H1 (cell line): ENCODE data around the gene STK32C. TPM values are rescaled to one million over a fixed set of nuclear protein-coding genes. Genes with fewer than 3 reads are reported as not detected.

Experiments used
- CTCF ChIA-PET: fragments of 300-600 bp; sonication (Branson Sonifier 250); formaldehyde crosslinking; loops from one replicate; lab custom pipeline; 2021; ENCODE audit not compliant: partially characterized antibody; lab: Charles Lee
- POLR2A ChIA-PET: fragments of 300-600 bp; sonication (Branson Sonifier 250); formaldehyde crosslinking; loops from one replicate; lab custom pipeline; 2021; ENCODE audit warnings: inconsistent platforms; ENCODE audit not compliant: partially characterized antibody; lab: Charles Lee
- DNase-seq, 2 experiments: peaks; one replicate each; pipeline versions ENCODE4 v3.0.0 to v3.0.0-alpha.2; 2010 to 2022; ENCODE audit warnings: low spot score in 2 of 2, low read depth in 1 of 2, mixed read lengths in 1 of 2
- FAIRE-seq: peaks from 2 replicates; lab custom pipeline; 2011; peaks lifted over from hg19 to GRCh38; lab: Jason Lieb, UNC
- H2AFZ ChIP-seq: 2 replicates; pipeline ENCODE4 v1.8.1; 2012; ENCODE audit warnings: low read length, inconsistent platforms
- H2AK5ac ChIP-seq: 2 replicates; pipeline ENCODE4 v1.6.1; 2013; ENCODE audit warnings: low read depth, low read length
- H2BK120ac ChIP-seq: replicated peaks from 2 replicates; pipeline ENCODE3; 2013; ENCODE audit warnings: low read depth, low read length, inconsistent platforms
- H2BK12ac ChIP-seq: 2 replicates; pipeline ENCODE4 v1.6.1; 2013; ENCODE audit warnings: low read depth, low read length
- H2BK15ac ChIP-seq: 2 replicates; pipeline ENCODE4 v1.6.1; 2013; ENCODE audit warnings: low read length
- H2BK20ac ChIP-seq: 2 replicates; pipeline ENCODE4 v1.6.1; 2013; ENCODE audit warnings: low read length
- H2BK5ac ChIP-seq: 2 replicates; pipeline ENCODE4 v1.6.1; 2013; ENCODE audit warnings: low read depth, low read length
- H3K14ac ChIP-seq: 2 replicates; pipeline ENCODE4 v1.6.1; 2013; ENCODE audit warnings: inconsistent platforms; ENCODE audit not compliant: insufficient read length
- H3K18ac ChIP-seq: 2 replicates; pipeline ENCODE4 v1.6.1; 2013; ENCODE audit warnings: low read length; ENCODE audit errors: extremely low read depth
- H3K23ac ChIP-seq: 2 replicates; pipeline ENCODE4 v1.6.1; 2013; ENCODE audit warnings: inconsistent platforms; ENCODE audit not compliant: insufficient read length
- H3K23me2 ChIP-seq: 2 replicates; pipeline ENCODE4 v1.6.1; 2013; ENCODE audit warnings: low read depth, low read length
- H3K27ac ChIP-seq: 2 replicates; pipeline ENCODE4 v1.6.1; 2011; ENCODE audit warnings: low read depth, low read length, inconsistent platforms
- H3K27me3 ChIP-seq, 4 experiments: replicated peaks in 1 of 4; 1 replicate in 1 of 4; 2 replicates in 3 of 4; pipeline versions ENCODE4 v1.6.1 to v1.8.1; 2011 to 2013; ENCODE audit warnings: low read length in 3 of 4, mild to moderate bottlenecking in 3 of 4, inconsistent platforms in 2 of 4, mixed read lengths in 2 of 4, moderate library complexity in 1 of 4; ENCODE audit not compliant: control insufficient read depth in 3 of 4, insufficient read depth in 3 of 4; ENCODE audit errors: extremely low read depth in 1 of 4
- H3K36me3 ChIP-seq, 4 experiments: 2 replicates each; pipeline versions ENCODE4 v1.6.1 to v1.8.1; 2011 to 2013; ENCODE audit warnings: mild to moderate bottlenecking in 4 of 4, low read length in 3 of 4, moderate library complexity in 2 of 4, control low read depth in 1 of 4, inconsistent platforms in 1 of 4; ENCODE audit not compliant: insufficient read depth in 4 of 4, control insufficient read depth in 2 of 4
- H3K4ac ChIP-seq: replicated peaks from 2 replicates; pipeline ENCODE3; 2013; ENCODE audit warnings: low read length, low read depth, mixed read lengths, inconsistent platforms; ENCODE audit not compliant: insufficient read length
- H3K4me1 ChIP-seq, 4 experiments: replicated peaks in 1 of 4; 1 replicate in 1 of 4; 2 replicates in 3 of 4; pipeline versions ENCODE4 v1.6.1 to v1.8.1; 2011 to 2013; ENCODE audit warnings: low read length in 3 of 4, inconsistent platforms in 2 of 4, mixed read lengths in 1 of 4; ENCODE audit not compliant: insufficient read depth in 4 of 4, control insufficient read depth in 3 of 4
- H3K4me2 ChIP-seq, 2 experiments: 2 replicates each; pipeline versions ENCODE4 v1.6.1 to v1.8.1; 2011 to 2013; ENCODE audit warnings: low read depth in 2 of 2, low read length in 2 of 2, control low read depth in 1 of 2, inconsistent platforms in 1 of 2, mild to moderate bottlenecking in 1 of 2; ENCODE audit not compliant: insufficient read depth in 1 of 2
- H3K4me3 ChIP-seq, 4 experiments: fragments of 200-600, 300-600 bp in 1 of 4; sonication (generic), shearing (Covaris generic), sonication (Bioruptor Twin) in 1 of 4; 2 replicates each; pipeline versions ENCODE4 v1.5.1 to v1.8.1; 2011 to 2016; ENCODE audit warnings: low read length in 4 of 4, low read depth in 3 of 4, control low read depth in 2 of 4, inconsistent platforms in 2 of 4, mild to moderate bottlenecking in 2 of 4, mixed read lengths in 1 of 4, moderate library complexity in 1 of 4; ENCODE audit not compliant: insufficient read depth in 2 of 4; ENCODE audit errors: extremely low read depth in 1 of 4
- H3K56ac ChIP-seq: replicated peaks from 2 replicates; pipeline ENCODE3; 2013; ENCODE audit warnings: low read depth, mild to moderate bottlenecking, mixed read lengths, low read length, inconsistent platforms; ENCODE audit not compliant: insufficient read length
- H3K79me1 ChIP-seq: 2 replicates; pipeline ENCODE4 v1.6.1; 2013; ENCODE audit warnings: low read depth, low read length, control low read depth
- H3K79me2 ChIP-seq, 2 experiments: 2 replicates each; pipeline versions ENCODE4 v1.6.1 to v1.8.1; 2012 to 2013; ENCODE audit warnings: low read length in 2 of 2, mild to moderate bottlenecking in 2 of 2, inconsistent platforms in 1 of 2; ENCODE audit not compliant: insufficient read depth in 2 of 2, control insufficient read depth in 1 of 2
- H3K9ac ChIP-seq, 4 experiments: replicated peaks in 1 of 4; 1 replicate in 1 of 4; 2 replicates in 3 of 4; pipeline versions ENCODE4 v1.6.1 to v1.8.1; 2011 to 2013; ENCODE audit warnings: low read depth in 3 of 4, low read length in 3 of 4, control low read depth in 2 of 4, mild to moderate bottlenecking in 2 of 4, moderate library complexity in 2 of 4, inconsistent platforms in 1 of 4; ENCODE audit errors: extremely low read depth in 1 of 4
- H3K9me3 ChIP-seq, 2 experiments: 2 replicates each; pipeline versions ENCODE4 v1.6.1 to v1.8.1; 2012 to 2013; ENCODE audit warnings: mild to moderate bottlenecking in 2 of 2, moderate library complexity in 2 of 2, control low read depth in 1 of 2, inconsistent platforms in 1 of 2, low read depth in 1 of 2, low read length in 1 of 2, mixed read lengths in 1 of 2; ENCODE audit not compliant: insufficient read depth in 2 of 2
- H4K20me1 ChIP-seq, 2 experiments: replicated peaks in 1 of 2; 2 replicates each; pipeline versions ENCODE3 to v1.8.1; 2011 to 2013; ENCODE audit warnings: inconsistent platforms in 2 of 2, low read length in 2 of 2, mild to moderate bottlenecking in 1 of 2; ENCODE audit not compliant: insufficient read depth in 2 of 2, control insufficient read depth in 1 of 2
- H4K5ac ChIP-seq: 2 replicates; pipeline ENCODE4 v1.6.1; 2013; ENCODE audit warnings: low read length, low read depth, mixed read lengths, inconsistent platforms; ENCODE audit not compliant: insufficient read length
- H4K8ac ChIP-seq: 2 replicates; pipeline ENCODE4 v1.8.0; 2013; ENCODE audit warnings: mild to moderate bottlenecking, moderate library complexity, low read length, inconsistent platforms; ENCODE audit not compliant: insufficient read depth; ENCODE audit errors: extremely low read depth
- H4K91ac ChIP-seq: replicated peaks from 2 replicates; pipeline ENCODE3; 2013; ENCODE audit warnings: low read length, mixed read lengths, inconsistent platforms; ENCODE audit not compliant: insufficient read length
- SP1 ChIP-seq: IDR thresholded peaks from 2 replicates; pipeline ENCODE4 v1.6.1; 2011; ENCODE audit warnings: low read depth, low read length
- WGBS, 2 experiments: shearing (Covaris generic) in 1 of 2; methylation state at CpG; one replicate each; pipeline versions ENCODE4 v1.1.6 to v1.1.7; 2013 to 2015; ENCODE audit warnings: low lambda C conversion rate in 2 of 2, mixed read lengths in 2 of 2, inconsistent platforms in 1 of 2, low coverage in 1 of 2, missing lambda C conversion rate in 1 of 2; ENCODE audit not compliant: insufficient replicate concordance in 2 of 2, insufficient coverage in 1 of 2, insufficient read length in 1 of 2; ENCODE audit errors: extremely low coverage in 1 of 2, missing lambda C conversion rate in 1 of 2; 5-methylcytosine and 5-hydroxymethylcytosine counted together
- polyA plus RNA-seq, 7 experiments: library from polyadenylated mRNA; depleted of rRNA in 3 of 7; stranded (reverse) in 5 of 7; unstranded in 2 of 7; fragments of >200 nt in 5 of 7; fragments of 200-250 nt in 2 of 7; gene quantifications; 1 replicate in 5 of 7; 2 replicates in 1 of 7; 4 replicates in 1 of 7; pipeline versions ENCODE4 v1.2.1 to v1.2.3, GENCODE V29; 2011 to 2013; ENCODE audit warnings: missing spikeins in 2 of 7, mixed read lengths in 2 of 7
- total RNA-seq: library from RNA; stranded (reverse); fragmentation: NEBNext Ultra II Directional; extraction: Animal tissue kit (Norgen Biotek cat#: 25700); gene quantifications from 2 replicates; pipeline ENCODE4 v1.2.1, GENCODE V29; 2021

The STK32C gene
- total and polyA plus RNA-seq, 2 of the 8 experiments (the other 6 are each of a cell fraction or from before 2014, with no cell fraction given), result 10.6 to 15.6 TPM

DNA sequence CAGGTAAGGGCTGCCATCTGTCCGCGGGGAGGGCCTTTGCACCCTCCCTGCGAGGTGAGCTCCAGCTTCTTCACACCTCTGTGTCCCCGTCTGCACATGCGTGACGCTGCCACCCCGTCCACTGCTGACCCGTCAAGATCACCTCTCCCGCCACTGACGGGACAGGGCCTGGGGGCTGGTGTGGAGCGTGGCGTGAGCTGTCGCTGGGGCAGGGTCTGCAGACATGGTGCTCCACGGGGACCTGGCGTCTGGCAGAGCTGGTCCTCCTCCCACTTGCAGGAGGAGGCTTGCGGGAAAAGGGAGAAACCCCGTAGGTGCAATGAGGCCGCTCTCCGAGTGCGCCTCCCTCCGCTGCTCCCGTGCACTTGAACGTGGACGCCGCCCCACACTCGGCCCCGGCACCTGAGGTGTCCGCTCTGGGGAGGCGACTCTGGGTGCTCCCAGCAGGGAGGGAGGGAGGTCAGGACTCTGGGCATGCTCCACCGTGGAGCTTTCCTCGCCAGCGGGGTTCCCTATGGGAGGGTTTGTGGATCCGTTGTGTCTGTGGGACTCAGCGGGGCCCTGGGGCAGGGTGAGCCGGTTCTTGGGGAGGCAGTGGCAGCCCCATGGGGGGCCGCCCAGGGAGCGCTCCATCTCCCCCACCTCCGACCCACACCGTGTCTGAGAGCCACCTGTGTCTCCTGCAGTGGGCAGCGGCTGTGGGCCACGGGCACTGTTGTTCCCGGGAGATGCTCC lies 138.6 kb downstream of the STK32C start:
- no peaks in the 10 kb centered on the region; a peak in 1 of 4 replicates for H3K9me3 ChIP-seq
- no peak overlapping the region for H2BK20ac ChIP-seq
- no peak overlapping the region for H3K4ac ChIP-seq
- H3K79me1 ChIP-seq, result no peaks in the 10 kb centered on the region
- no peak for TF ChIP-seq SP1
- no peak overlapping the region for H3K9ac ChIP-seq
- no peak overlapping the region for H2AK5ac ChIP-seq
- WGBS, 2 experiments, result 96% methylated on average over 37 of the region's 42 CpGs; no CpG with 5 or more reads in 1 of the 2 experiments
- peaks cover 0 to 2% of the 10 kb centered on the region in 2 experiments for H4K20me1 ChIP-seq
- no peak overlapping the region for H3K18ac ChIP-seq
- no peak overlapping the region for H2BK12ac ChIP-seq
- ChIA-PET CTCF (interaction anchor here (1.1 to 1.4 kb wide), 4 partner anchors 17 to 285 kb away, joined by 3 to 4 read pairs (median 3); no protein-coding TSS in a partner anchor), POLR2A (no interaction called here)
- H3K27ac ChIP-seq, result no peak overlapping the region
- H3K23me2 ChIP-seq, result peaks cover 3% of the 10 kb centered on the region; the same call in 1 of the 2 replicates
- no peak overlapping the region for H2AFZ ChIP-seq
- H3K56ac ChIP-seq, result no peak overlapping the region
- no peak overlapping the region for H4K8ac ChIP-seq
- no peaks in the 10 kb centered on the region for H3K36me3 ChIP-seq
- H2BK15ac ChIP-seq, result no peak overlapping the region
- no peak overlapping the region for H3K4me2 ChIP-seq
- no peak overlapping the region for H3K23ac ChIP-seq
- FAIRE-seq, result no peak
- no peaks in the 10 kb centered on the region; a peak in 1 of 7 replicates for H3K27me3 ChIP-seq
- no peak overlapping the region for H2BK120ac ChIP-seq
- no peak overlapping the region for H3K4me3 ChIP-seq
- H2BK5ac ChIP-seq, result no peak overlapping the region
- H3K79me2 ChIP-seq, result no peaks in the 10 kb centered on the region
- peaks cover 0 to 4% (median 0%) of the 10 kb centered on the region in 4 experiments; a peak in 1 of 7 replicates for H3K4me1 ChIP-seq
- no peak for DNase-seq
- no peak overlapping the region for H4K5ac ChIP-seq
- no peak overlapping the region for H3K14ac ChIP-seq
- H4K91ac ChIP-seq, result no peak overlapping the region
